NCI-H2227 (cell line): Measurements from ENCODE around the gene LHX2.
A peak's percentile ranks its signal among the peaks of the same experiment; 100 is the strongest.

Source experiments
- DNase-seq: peaks from one replicate; lab custom pipeline; 2025; ENCODE audit not compliant: unreplicated experiment; lab: John Stamatoyannopoulos, UW

The LHX2 gene

DNA sequence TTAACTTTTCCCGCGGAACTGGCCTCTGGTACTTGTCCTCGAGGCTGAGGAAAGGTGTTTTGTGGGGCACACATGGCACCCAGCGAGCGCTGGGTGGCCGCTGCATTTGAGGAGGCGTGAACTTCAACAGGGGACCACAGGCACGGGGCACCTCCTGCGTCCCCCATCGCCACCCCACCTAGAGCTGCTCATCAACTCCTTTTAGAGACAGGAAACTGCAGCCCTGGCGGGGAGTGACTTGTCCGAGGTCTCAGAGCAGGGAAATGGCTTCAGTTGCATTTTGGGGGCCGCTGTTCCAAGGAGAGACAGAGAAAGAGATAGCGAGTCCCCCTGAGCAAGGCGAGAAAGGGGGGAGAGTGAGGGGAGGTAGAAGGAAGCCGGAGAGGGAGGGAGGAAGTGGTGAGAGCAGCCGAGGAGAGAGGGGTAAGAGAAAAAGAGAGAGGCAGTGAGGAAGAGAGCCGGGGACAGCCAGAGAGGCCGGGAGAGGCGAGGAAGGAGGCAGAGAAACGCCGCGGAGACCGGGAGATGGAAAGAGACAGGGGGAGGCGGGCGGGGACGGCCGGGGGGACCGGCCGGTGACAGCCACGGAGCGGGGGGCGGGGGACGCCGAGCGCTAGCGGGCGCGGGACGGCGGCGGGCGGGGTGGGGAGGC is 12.5 kb upstream of the LHX2 start:
- no peak for DNase-seq

DNA sequence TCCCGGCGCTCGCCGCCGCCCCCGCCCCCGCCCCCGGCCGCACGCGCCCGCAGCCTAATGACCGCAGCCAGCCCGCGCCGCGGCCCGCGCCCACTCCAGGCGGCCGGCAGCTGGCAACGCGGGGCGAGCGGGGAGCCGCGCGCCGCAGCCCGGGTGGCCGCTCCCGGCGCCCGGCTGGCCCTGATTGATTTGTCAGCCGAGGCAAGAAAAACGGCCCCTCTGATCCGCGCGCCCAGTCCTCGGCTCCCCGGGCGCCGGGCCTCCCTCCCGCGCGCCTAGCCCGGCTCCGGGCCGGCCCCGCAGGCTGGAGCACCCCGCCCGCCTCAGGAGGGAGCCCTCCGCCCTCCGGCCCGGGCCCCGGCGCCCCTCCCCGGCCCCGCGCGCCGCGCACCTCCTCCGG is 11.9 kb upstream of the LHX2 start:
- no peak for DNase-seq

- DNase-seq, result no peak
These were observed 11.3 kb upstream of the LHX2 start for GRCh38 chr9:124000161-124000783.

- no peak for DNase-seq
These were observed 10.6 kb upstream of the LHX2 start for GRCh38 chr9:124000784-124001457.

- DNase-seq, result no peak
These were observed 10.1 kb upstream of the LHX2 start for GRCh38 chr9:124001458-124001799.

- no peak for DNase-seq
These were observed 9.6 kb upstream of the LHX2 start for GRCh38 chr9:124001866-124002525.

DNA sequence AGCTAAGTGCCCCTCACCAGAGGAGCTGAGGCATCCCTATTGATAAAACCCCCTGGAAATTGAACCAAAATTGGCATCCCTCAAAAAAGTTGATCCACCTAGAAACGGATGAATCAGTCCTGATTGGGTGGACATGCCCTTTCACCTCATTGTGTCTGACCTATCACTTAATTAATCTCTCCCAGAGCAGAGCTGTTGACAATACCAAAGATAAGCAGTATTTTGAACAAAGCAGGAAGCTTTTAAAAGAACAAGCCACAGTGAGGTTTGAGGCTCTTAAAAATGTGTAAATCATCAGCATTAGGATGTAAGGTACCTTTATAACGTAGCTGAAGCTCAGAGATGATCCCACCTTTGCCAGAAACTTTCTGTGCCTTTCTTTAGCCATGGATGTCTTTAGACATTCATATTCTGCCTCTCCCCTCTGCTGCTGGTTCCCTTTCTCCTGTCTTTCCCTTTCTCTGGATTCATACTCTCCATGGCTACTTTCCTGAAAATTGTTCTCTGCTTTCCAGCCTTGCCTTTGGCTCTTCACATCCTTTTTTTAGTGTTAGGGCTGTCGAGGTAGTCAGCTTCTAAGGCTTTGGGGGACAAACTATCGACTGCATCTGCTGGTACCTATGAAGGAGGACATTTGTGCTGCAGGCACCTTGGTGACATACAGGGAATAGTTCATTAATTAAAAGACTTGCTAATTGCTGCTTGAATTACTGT is 7.8 kb upstream of the LHX2 start:
- DNase-seq, result no peak

GRCh38 chr9:124004593-124004992 is 7.0 kb upstream of the LHX2 start:
- no peak for DNase-seq

DNA sequence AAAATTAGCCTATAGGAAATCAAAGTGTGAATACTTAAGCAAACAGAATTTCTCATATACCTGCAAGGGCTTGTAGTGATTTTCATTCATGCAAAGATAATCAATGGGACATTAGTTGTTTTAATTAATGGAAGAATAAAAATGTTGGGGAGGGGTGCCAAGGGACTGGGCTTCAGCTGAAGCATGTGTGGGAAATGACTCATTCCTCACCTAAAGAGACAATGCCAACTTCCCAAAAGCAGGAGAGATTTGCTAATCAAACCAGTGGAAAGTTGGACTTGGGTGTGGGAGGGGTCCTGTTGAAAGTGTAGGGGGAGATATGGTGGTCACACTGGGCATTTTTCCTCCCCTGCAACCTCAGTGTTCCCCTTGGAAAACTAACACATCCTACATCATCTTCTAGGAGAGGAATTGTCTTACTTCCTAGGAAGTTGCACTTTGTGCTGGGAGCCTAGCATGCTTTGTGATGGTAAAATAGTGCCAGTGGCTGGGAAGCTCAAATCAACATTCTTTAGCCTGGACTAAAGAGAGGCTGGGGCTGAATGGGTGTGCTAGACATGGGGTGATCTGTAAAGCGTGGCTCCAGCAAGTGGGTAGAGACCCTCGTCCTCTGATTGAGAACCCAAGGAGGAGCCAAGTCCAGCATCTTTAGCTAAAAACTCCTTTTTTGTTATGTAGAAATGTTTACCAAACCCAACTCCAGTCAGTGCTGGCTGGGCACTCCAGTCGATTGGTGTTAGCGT is 6.4 kb upstream of the LHX2 start:
- DNase-seq, result no peak

DNA sequence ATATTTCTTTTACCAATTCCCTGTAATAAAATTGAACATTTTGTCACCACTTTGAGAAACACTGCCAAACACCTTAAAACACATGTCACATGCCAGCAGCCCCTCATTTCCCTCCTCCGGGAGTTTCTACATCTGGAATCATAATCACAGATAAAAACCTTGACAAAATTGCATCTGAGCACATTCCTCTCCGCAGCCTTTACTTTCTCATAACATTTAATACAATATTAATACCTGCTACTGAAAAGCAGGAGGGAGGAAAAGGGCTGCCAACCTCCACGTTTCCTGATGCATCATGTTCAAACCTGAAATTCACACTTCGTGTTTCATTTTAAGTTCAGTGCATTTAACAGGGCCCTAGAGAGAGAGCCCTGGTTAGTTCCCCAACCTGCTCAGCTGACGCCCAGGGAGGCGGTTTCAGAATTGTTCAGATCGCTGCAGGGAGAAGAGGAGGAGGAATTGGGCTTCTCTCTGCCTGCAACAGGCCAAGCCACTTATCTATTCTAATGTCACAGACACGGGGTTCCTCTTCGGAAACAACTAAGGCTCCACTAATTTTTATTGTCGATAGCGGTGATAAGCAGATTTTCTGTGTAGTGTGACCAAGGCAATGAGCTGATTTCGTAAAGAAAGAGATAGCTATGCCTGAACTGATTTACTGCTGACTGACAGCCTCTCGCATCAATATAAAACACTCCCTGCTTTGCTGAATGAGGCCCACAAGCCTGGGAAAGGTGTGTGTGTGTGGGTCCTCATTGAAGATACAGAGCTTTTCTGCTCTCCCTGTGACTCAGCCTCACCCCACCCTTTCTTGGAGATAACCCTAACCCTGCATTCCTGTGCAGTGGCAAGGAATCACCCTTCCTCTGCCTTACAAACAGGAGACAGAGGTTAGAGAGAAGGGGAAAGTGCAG is 4.9 kb upstream of the LHX2 start:
- no peak for DNase-seq

- DNase-seq, result no peak
These were observed 3.8 kb upstream of the LHX2 start for GRCh38 chr9:124007565-124008302.

- DNase-seq, result peak; percentile 17
These were observed 3.3 kb upstream of the LHX2 start for GRCh38 chr9:124008303-124008693.

- peak; percentile 31 for DNase-seq
These were observed 2.7 kb upstream of the LHX2 start for GRCh38 chr9:124008694-124009530.

DNA sequence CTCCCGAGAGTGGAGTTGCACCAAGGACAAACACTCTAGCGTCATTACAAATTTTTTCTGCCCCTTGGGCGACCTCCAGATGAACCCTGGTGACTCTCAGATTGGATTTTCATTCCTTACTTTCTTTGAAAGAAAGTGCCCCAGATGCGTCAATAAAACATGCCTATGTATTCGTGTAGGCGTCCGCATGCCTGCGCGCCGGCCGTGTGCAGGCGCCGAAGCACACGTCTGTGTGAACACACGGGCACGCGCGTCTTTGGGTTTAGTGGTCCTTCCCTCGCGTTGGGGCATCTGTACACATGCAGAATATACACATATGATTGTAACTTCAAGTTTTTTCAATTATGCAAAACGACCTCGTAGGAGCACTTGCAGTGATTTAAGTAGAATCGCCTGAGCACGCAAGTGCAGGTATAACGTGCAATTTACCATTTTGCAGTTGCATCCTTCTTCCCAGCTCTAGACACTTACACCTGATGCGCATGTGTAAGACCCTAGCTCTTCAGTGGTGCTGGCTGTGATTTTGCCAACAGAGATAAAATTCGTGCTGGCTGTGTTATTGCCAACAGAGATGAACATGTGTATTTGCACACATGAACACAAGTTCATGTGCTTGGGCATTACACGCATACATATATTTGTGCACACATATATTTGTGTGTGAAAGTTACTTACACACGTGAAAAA is 1.9 kb upstream of the LHX2 start:
- DNase-seq, result no peak

DNA sequence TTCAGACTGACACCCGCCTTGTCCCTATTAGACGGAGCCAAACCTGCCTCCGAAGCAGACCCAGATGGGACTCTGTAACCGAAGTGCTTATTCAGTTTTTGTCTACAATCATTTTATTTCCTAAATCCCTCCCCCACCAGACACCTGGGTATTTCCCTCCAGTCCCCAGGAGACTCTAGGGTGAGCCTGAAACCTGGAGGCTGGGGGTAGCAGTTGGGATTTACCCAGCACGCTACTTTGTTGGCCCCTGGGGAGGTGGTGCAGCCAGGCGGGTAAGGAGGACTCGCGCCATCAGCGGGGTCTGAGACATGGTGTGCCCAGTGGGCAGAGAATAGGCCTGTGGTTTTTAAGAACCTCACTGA is 1.3 kb upstream of the LHX2 start:
- no peak for DNase-seq

DNA sequence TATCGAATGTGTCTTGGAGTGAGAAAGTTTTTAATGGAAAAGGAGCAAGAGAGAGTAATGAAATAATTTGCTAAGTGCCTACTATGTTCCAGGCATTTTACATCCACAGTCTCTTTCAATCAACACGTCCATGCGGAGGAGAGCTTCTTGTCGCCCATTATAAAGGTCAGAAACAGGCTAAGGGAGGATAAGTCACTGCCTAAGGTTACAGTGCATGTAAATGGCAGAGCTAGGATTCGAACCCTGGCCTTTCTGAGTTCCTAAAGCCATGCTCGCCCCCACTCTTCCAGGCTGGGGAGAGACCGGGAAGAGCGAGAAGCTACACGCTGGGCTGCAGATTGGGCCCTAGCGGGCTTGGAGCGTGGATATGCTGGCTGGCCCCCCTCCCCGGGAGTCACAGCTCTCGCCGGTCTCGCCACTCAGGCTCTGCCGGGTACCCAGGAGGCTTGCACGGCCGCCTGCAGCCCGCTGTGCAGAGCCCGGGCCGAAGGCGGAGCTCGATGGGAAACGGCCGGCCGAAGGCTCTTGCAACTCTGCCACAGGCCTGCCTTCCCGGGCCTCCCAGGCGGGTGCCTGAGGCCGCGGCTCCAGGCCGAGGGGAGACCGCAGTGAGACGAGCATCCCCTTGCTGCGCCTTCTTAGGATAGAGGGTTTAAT is 775 bp upstream of the LHX2 start:
- peak; percentile 72 for DNase-seq
